CD14-positive monocyte (primary cell): Measurements from ENCODE around the gene XYLT1. TPM values are rescaled to one million over a fixed set of nuclear protein-coding genes. Genes with fewer than 3 reads are reported as not detected.

Experiments used
- DNase-seq, 3 donors: peaks; one replicate each; pipeline ENCODE4 v3.0.0-alpha.2; 2011 to 2022
- H2AFZ ChIP-seq: 2 replicates; pipeline ENCODE4 v1.6.0; 2012; ENCODE audit warnings: mild to moderate bottlenecking, low read depth, low read length, inconsistent platforms; ENCODE audit not compliant: insufficient read depth, poor library complexity, severe bottlenecking
- H3K27ac ChIP-seq, 2 donors: 1 replicate in 1 of 2; 2 replicates in 1 of 2; pipeline ENCODE4 v1.5.1; 2012 to 2013; ENCODE audit warnings: low read length in 2 of 2, control low read depth in 1 of 2, inconsistent platforms in 1 of 2, low read depth in 1 of 2, mild to moderate bottlenecking in 1 of 2
- H3K27me3 ChIP-seq, 2 donors: one replicate each; pipeline versions ENCODE4 v1.6.0 to v1.6.1; 2011 to 2013; ENCODE audit warnings: low read length in 2 of 2; ENCODE audit not compliant: control insufficient read depth in 2 of 2, insufficient read depth in 2 of 2
- H3K36me3 ChIP-seq, 2 donors: replicated peaks in 1 of 2; 1 replicate in 1 of 2; 2 replicates in 1 of 2; pipeline versions ENCODE4 v1.5.1 to v1.6.1; 2012 to 2013; ENCODE audit warnings: low read length in 2 of 2, control low read depth in 1 of 2, inconsistent platforms in 1 of 2, mild to moderate bottlenecking in 1 of 2; ENCODE audit not compliant: insufficient read depth in 2 of 2, control insufficient read depth in 1 of 2
- H3K4me1 ChIP-seq, 2 donors: 1 replicate in 1 of 2; 2 replicates in 1 of 2; pipeline versions ENCODE4 v1.5.1 to v1.6.1; 2012 to 2013; ENCODE audit warnings: low read length in 2 of 2, control low read depth in 1 of 2, inconsistent platforms in 1 of 2, mild to moderate bottlenecking in 1 of 2, moderate library complexity in 1 of 2; ENCODE audit not compliant: insufficient read depth in 2 of 2, control insufficient read depth in 1 of 2
- H3K4me2 ChIP-seq: replicated peaks from 2 replicates; pipeline ENCODE3; 2012; ENCODE audit warnings: low read length, moderate library complexity, mild to moderate bottlenecking; ENCODE audit not compliant: poor library complexity, severe bottlenecking; ENCODE audit errors: extremely low read depth
- H3K4me3 ChIP-seq, 3 experiments: fragments of 200-600 bp in 1 of 3; sonication (generic) in 1 of 3; replicated peaks in 1 of 3; 1 replicate in 2 of 3; 2 replicates in 1 of 3; pipeline ENCODE4 v1.5.1; 2011 to 2013; ENCODE audit warnings: low read length in 3 of 3, mild to moderate bottlenecking in 3 of 3, control low read depth in 2 of 3, low read depth in 2 of 3, inconsistent platforms in 1 of 3, moderate library complexity in 1 of 3
- H3K79me2 ChIP-seq: 2 replicates; pipeline ENCODE4 v1.6.0; 2012; ENCODE audit warnings: mild to moderate bottlenecking, control low read depth, inconsistent platforms, low read length, moderate library complexity; ENCODE audit not compliant: insufficient read depth
- H3K9ac ChIP-seq: 2 replicates; pipeline ENCODE4 v1.6.0; 2017; ENCODE audit warnings: low read length, mild to moderate bottlenecking; ENCODE audit not compliant: insufficient read depth, poor library complexity, severe bottlenecking
- H3K9me3 ChIP-seq, 2 donors: replicated peaks in 1 of 2; 1 replicate in 1 of 2; 2 replicates in 1 of 2; pipeline versions ENCODE4 v1.5.1 to v1.6.1; 2012 to 2013; ENCODE audit warnings: low read length in 2 of 2, control low read depth in 1 of 2; ENCODE audit not compliant: control insufficient read depth in 1 of 2, insufficient read depth in 1 of 2
- H4K20me1 ChIP-seq: 2 replicates; pipeline ENCODE4 v1.6.0; 2012; ENCODE audit warnings: mild to moderate bottlenecking, low read length, control low read depth, moderate library complexity; ENCODE audit not compliant: insufficient read depth
- H3K27ac Mint-ChIP-seq, 7 donors: one replicate each; pipeline ENCODE4 v1.8.0; 2020; ENCODE audit warnings: mild to moderate bottlenecking in 7 of 7, mixed read lengths in 7 of 7, moderate library complexity in 6 of 7, inconsistent platforms in 2 of 7
- H3K27me3 Mint-ChIP-seq, 3 donors: one replicate each; pipeline ENCODE4 v1.8.0; 2021 to 2022; ENCODE audit warnings: low read depth in 3 of 3, mild to moderate bottlenecking in 3 of 3, mixed read lengths in 3 of 3, moderate library complexity in 3 of 3, inconsistent platforms in 1 of 3
- H3K36me3 Mint-ChIP-seq, 2 donors: one replicate each; pipeline ENCODE4 v1.8.0; 2020; ENCODE audit warnings: mixed read lengths in 2 of 2, inconsistent platforms in 1 of 2, mild to moderate bottlenecking in 1 of 2
- H3K4me1 Mint-ChIP-seq: one replicate; pipeline ENCODE4 v1.8.0; 2020; ENCODE audit warnings: mild to moderate bottlenecking, mixed read lengths
- H3K4me3 Mint-ChIP-seq, 2 donors: one replicate each; pipeline ENCODE4 v1.8.0; 2020; ENCODE audit warnings: mild to moderate bottlenecking in 2 of 2, mixed read lengths in 2 of 2, moderate library complexity in 1 of 2
- H3K9me3 Mint-ChIP-seq, 7 donors: one replicate each; pipeline ENCODE4 v1.8.0; 2020 to 2022; ENCODE audit warnings: mixed read lengths in 7 of 7, mild to moderate bottlenecking in 6 of 7, moderate library complexity in 6 of 7, inconsistent platforms in 2 of 7
- WGBS: methylation state at CpG from one replicate; pipeline ENCODE4 v1.1.5; 2013; ENCODE audit warnings: missing lambda C conversion rate; ENCODE audit not compliant: insufficient coverage; 5-methylcytosine and 5-hydroxymethylcytosine counted together
- intact Hi-C, 2 donors: fragments of 100-400 bp; cut with micrococcal nuclease; formaldehyde crosslinking; loops; one replicate each; pipeline versions ENCODE4 v1.15.0 to v1.15.1; 2023
- polyA plus RNA-seq, 3 donors: library from polyadenylated mRNA; depleted of rRNA in 1 of 3; unstranded in 2 of 3; stranded (reverse) in 1 of 3; fragments of 300-500 nt in 2 of 3; fragments of >200 nt in 1 of 3; fragmentation: Illumina TruSeq in 2 of 3; gene quantifications; 1 replicate in 2 of 3; 2 replicates in 1 of 3; pipeline ENCODE4 v1.2.3, GENCODE V29; 2012 to 2021
- TF ChIP-seq, protein P1 (sequence below): fragments of 200-600 bp; IDR thresholded peaks from one replicate; pipeline ENCODE4 v1.8.0; 2022; ENCODE audit warnings: antibody characterized with exemption, mild to moderate bottlenecking

Gene XYLT1
- polyA plus RNA-seq, 3 donors: 0.51 to 9.4 (median 1.6) TPM

DNA sequence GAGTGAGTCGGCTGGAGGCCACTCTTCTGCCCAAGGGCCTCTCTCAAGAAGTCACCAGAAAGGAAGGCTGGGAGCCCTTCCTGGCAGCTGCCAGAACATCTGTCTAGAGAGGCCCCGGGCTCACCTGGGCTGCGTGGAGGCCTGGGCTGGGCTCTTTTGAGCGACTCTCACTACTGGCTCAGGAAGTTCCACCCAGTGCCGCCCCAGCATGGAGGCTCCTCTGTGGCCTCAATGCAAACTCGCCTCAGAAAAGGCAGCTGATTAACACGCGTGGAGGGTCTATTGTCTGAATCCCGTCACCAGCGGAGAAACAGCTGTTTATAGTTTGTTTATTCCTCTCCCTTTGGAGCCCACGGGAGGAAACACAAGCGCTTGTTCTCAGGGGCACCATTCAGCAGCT, 25.3 kb downstream of the XYLT1 start:
- H3K27ac Mint-ChIP-seq: peak overlapping the region in 1 of 7 donors; percentile 23

DNA sequence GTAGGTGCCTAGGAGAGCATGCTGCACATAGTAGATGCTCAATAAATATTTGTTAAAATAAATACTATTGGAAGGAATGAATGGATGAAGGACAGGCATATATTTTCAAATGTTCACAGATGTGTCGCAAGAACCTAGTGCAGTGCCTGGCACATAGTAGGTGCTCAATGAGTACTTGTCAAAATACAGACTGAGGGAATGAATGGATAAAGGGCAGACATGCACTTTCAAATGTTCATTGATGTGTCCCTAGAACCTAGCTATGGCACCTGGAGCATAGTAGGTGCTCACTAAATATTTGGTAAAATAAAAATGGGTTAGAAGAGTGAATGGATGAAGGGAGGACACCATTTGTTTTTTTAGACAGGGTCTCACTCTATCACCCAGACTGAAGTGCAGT, 26.1 kb downstream of the XYLT1 start:
- H4K20me1 ChIP-seq: peaks cover 4% of the 10 kb centered on the region
- no peak overlapping the region for H3K4me3 ChIP-seq
- TF ChIP-seq, protein P1, sequence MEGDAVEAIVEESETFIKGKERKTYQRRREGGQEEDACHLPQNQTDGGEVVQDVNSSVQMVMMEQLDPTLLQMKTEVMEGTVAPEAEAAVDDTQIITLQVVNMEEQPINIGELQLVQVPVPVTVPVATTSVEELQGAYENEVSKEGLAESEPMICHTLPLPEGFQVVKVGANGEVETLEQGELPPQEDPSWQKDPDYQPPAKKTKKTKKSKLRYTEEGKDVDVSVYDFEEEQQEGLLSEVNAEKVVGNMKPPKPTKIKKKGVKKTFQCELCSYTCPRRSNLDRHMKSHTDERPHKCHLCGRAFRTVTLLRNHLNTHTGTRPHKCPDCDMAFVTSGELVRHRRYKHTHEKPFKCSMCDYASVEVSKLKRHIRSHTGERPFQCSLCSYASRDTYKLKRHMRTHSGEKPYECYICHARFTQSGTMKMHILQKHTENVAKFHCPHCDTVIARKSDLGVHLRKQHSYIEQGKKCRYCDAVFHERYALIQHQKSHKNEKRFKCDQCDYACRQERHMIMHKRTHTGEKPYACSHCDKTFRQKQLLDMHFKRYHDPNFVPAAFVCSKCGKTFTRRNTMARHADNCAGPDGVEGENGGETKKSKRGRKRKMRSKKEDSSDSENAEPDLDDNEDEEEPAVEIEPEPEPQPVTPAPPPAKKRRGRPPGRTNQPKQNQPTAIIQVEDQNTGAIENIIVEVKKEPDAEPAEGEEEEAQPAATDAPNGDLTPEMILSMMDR: no peak
- H3K9ac ChIP-seq: no peak overlapping the region
- peaks cover 2 to 9% of the 10 kb centered on the region in 2 donors for H3K36me3 ChIP-seq
- Mint-ChIP-seq H3K4me3 (no peak overlapping the region), H3K27me3 (peaks cover 0 to 5% (median 3%) of the 10 kb centered on the region in 3 donors), H3K9me3 (peaks cover 0 to 3% (median 2%) of the 10 kb centered on the region in 7 donors), H3K36me3 (peaks cover 24 to 37% of the 10 kb centered on the region in 2 donors), H3K27ac (no peak overlapping the region), H3K4me1 (peaks cover 28% of the 10 kb centered on the region)
- H3K79me2 ChIP-seq: peaks cover 35% of the 10 kb centered on the region
- H3K4me2 ChIP-seq: no peak overlapping the region
- no peaks in the 10 kb centered on the region for H3K27me3 ChIP-seq
- WGBS: 100% methylated on average over 1 of the region's 1 CpG
- no peak overlapping the region for H2AFZ ChIP-seq
- no peaks in the 10 kb centered on the region for H3K9me3 ChIP-seq
- H3K4me1 ChIP-seq: peaks cover 26 to 28% of the 10 kb centered on the region in 2 donors
- DNase-seq: no peak
- intact Hi-C loops: loop anchor here in 1 of 2 donors (5.0 kb wide), 1 partner anchor 62 kb away; no protein-coding TSS in a partner anchor
- H3K27ac ChIP-seq: no peak overlapping the region

More for the DNA sequence above, 25.3 kb downstream of the XYLT1 start:
- no peak overlapping the region for H3K4me3 ChIP-seq
- no peak overlapping the region for H2AFZ ChIP-seq
- no peak overlapping the region for H3K9ac ChIP-seq
- H3K9me3 ChIP-seq: no peaks in the 10 kb centered on the region
- peaks cover 24 to 41% of the 10 kb centered on the region in 2 donors for H3K36me3 Mint-ChIP-seq
- no peak overlapping the region for H3K4me2 ChIP-seq
- H4K20me1 ChIP-seq: no peaks in the 10 kb centered on the region
- peaks cover 0 to 5% (median 3%) of the 10 kb centered on the region in 3 donors for H3K27me3 Mint-ChIP-seq
- H3K79me2 ChIP-seq: peaks cover 40% of the 10 kb centered on the region
- no peak overlapping the region for H3K27ac ChIP-seq
- H3K4me1 ChIP-seq: peaks cover 31 to 32% of the 10 kb centered on the region in 2 donors
- no peak for DNase-seq
- H3K9me3 Mint-ChIP-seq: peaks cover 0 to 3% (median 2%) of the 10 kb centered on the region in 7 donors
- peaks cover 2 to 9% of the 10 kb centered on the region in 2 donors for H3K36me3 ChIP-seq
- no peaks in the 10 kb centered on the region for H3K27me3 ChIP-seq
- H3K4me1 Mint-ChIP-seq: peaks cover 30% of the 10 kb centered on the region
- intact Hi-C loops: loop anchor here in 1 of 2 donors (5.0 kb wide), 1 partner anchor 63 kb away; no protein-coding TSS in a partner anchor
- H3K4me3 Mint-ChIP-seq: no peak overlapping the region
- TF ChIP-seq, protein P1: no peak
- whole genome bisulfite sequencing: 96% methylated on average over 12 of the region's 12 CpGs
